Smooth muscle cell (in vitro differentiated cells): ENCODE data around the gene GPALPP1. TPM values are rescaled to one million over a fixed set of nuclear protein-coding genes. Genes with fewer than 3 reads are reported as not detected.

Source experiments
- DNase-seq: peaks from one replicate; lab custom pipeline; 2025; ENCODE audit not compliant: unreplicated experiment; lab: John Stamatoyannopoulos, UW
- H2AFZ ChIP-seq: fragments of 200-600 bp; sonication (generic); 2 replicates; pipeline ENCODE4 v1.6.0; 2016; ENCODE audit warnings: antibody characterized with exemption, low read depth, mild to moderate bottlenecking
- H3F3A ChIP-seq: fragments of 200-600 bp; sonication (generic); 2 replicates; pipeline ENCODE4 v1.6.0; 2017; ENCODE audit warnings: antibody characterized with exemption, low read depth
- H3K27ac ChIP-seq: fragments of 200-600 bp; sonication (generic); 2 replicates; pipeline ENCODE4 v1.5.1; 2016; ENCODE audit warnings: low read depth, mild to moderate bottlenecking
- H3K27me3 ChIP-seq: fragments of 200-600 bp; sonication (generic); 2 replicates; pipeline ENCODE4 v1.6.1; 2016; ENCODE audit warnings: low read depth, mild to moderate bottlenecking
- H3K36me3 ChIP-seq: fragments of 200-600 bp; sonication (generic); 2 replicates; pipeline ENCODE4 v1.5.1; 2016; ENCODE audit warnings: low read depth
- H3K4me1 ChIP-seq: fragments of 200-600 bp; sonication (generic); 2 replicates; pipeline ENCODE4 v1.5.1; 2016; ENCODE audit warnings: low read depth
- H3K4me2 ChIP-seq: fragments of 200-600 bp; sonication (generic); 2 replicates; pipeline ENCODE4 v1.6.0; 2016; ENCODE audit warnings: mild to moderate bottlenecking
- H3K4me3 ChIP-seq: fragments of 200-600 bp; sonication (generic); 2 replicates; pipeline ENCODE4 v1.5.1; 2016; ENCODE audit warnings: mild to moderate bottlenecking
- H3K79me2 ChIP-seq: fragments of 200-600 bp; sonication (generic); 2 replicates; pipeline ENCODE4 v1.6.0; 2016; ENCODE audit warnings: low read depth, mild to moderate bottlenecking
- H3K9ac ChIP-seq: fragments of 200-600 bp; sonication (generic); 2 replicates; pipeline ENCODE4 v1.6.0; 2016; ENCODE audit warnings: low read depth
- H3K9me3 ChIP-seq: fragments of 200-600 bp; sonication (generic); replicated peaks from 2 replicates; pipeline ENCODE4 v1.5.1; 2016; ENCODE audit warnings: low read depth
- H4K20me1 ChIP-seq: fragments of 200-600 bp; sonication (generic); 2 replicates; pipeline ENCODE4 v1.6.0; 2016; ENCODE audit warnings: low read depth
- CTCF ChIP-seq: fragments of 200-600 bp; sonication (generic); IDR thresholded peaks from 2 replicates; pipeline ENCODE4 v1.5.1; 2017; ENCODE audit warnings: borderline replicate concordance, mild to moderate bottlenecking, antibody characterized with exemption; ENCODE audit not compliant: insufficient read depth, poor library complexity, severe bottlenecking
- WGBS: methylation state at CpG from one replicate; pipeline ENCODE4 v1.1.7; 2016; ENCODE audit warnings: low lambda C conversion rate; 5-methylcytosine and 5-hydroxymethylcytosine counted together
- polyA plus RNA-seq: library from polyadenylated mRNA; unstranded; fragments of >200 nt; fragmentation: Nextera tagmentation; extraction: Ambion mirVana; gene quantifications from 2 replicates; pipeline ENCODE4 v1.2.1, GENCODE V29; 2016
- small RNA-seq: library from RNA; depleted of rRNA; stranded (forward); fragments of <200 nt; gene quantifications from one replicate; pipeline ENCODE3, GENCODE V24; 2014
- total RNA-seq: library from RNA; depleted of rRNA; stranded (reverse); fragments of >200 nt; gene quantifications from 2 replicates; pipeline ENCODE4 v1.2.3, GENCODE V29; 2014

The GPALPP1 gene
- total and polyA plus RNA-seq, 2 experiments from 2014 or later = 11.1 to 23.1 TPM

- Histone ChIP-seq H3F3A (no peaks in the 10 kb centered on the region), H3K79me2 (no peaks in the 10 kb centered on the region), H4K20me1 (no peaks in the 10 kb centered on the region), H3K9me3 (no peaks in the 10 kb centered on the region), H3K4me2 (no peak overlapping the region), H3K4me1 (no peaks in the 10 kb centered on the region), H3K27me3 (no peaks in the 10 kb centered on the region), H3K4me3 (no peak overlapping the region), H3K36me3 (no peaks in the 10 kb centered on the region), H2AFZ (no peak overlapping the region), H3K9ac (no peak overlapping the region), H3K27ac (no peak overlapping the region)
- no peak for TF ChIP-seq CTCF
- WGBS = 93% methylated on average over 6 of the region's 6 CpGs
- DNase-seq = no peak
These were observed 85.4 kb downstream of the GPALPP1 start for GRCh38 chr13:45074721-45075120.

DNA sequence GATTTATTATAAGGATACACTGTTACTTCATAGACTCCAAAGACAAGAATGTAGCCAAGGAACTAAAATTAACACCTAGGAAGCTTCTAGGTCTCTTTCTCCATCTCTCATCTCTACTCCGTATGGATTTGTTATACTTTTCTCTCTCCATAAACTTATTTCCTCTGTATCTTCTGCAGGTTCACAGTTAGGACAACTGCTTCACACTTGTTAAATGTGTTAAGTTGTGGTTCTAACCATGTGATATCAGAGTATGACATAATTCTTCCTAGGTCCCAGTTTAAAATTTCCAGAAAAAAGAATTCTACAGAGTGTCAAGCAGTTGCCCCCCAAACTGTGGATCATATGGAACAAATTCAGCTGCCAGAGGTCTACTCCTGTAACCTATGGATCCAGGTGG, 88.7 kb downstream of the GPALPP1 start:
- no peaks in the 10 kb centered on the region for H3K79me2 ChIP-seq
- H3K4me1 ChIP-seq = no peaks in the 10 kb centered on the region
- WGBS = 94% methylated on average over 1 of the region's 1 CpG
- H3K4me2 ChIP-seq = no peak overlapping the region
- TF ChIP-seq CTCF = no peak
- no peak overlapping the region for H3K4me3 ChIP-seq
- no peaks in the 10 kb centered on the region for H3K36me3 ChIP-seq
- no peaks in the 10 kb centered on the region for H3K27me3 ChIP-seq
- H3K27ac ChIP-seq = no peak overlapping the region
- no peaks in the 10 kb centered on the region for H3F3A ChIP-seq
- H3K9me3 ChIP-seq = no peaks in the 10 kb centered on the region
- H3K9ac ChIP-seq = no peak overlapping the region
- no peak overlapping the region for H2AFZ ChIP-seq
- no peak for DNase-seq
- no peaks in the 10 kb centered on the region for H4K20me1 ChIP-seq

Small RNA genes lying within 50 kb of the gene (small RNA-seq; reads per million reads assigned to genes)
- gene RN7SL49P = 1.2 reads per million, percentile 34 among the genes with 10 or more reads in this experiment

Other genes with a start within 250 kb of the GPALPP1 start
- gene NUFIP1, start 67 bp upstream of the GPALPP1 start, total RNA-seq = 3.8 and 4.2 TPM in 2 replicates
- 4.5 and 5.2 TPM in 2 replicates for gene NUFIP1, start 67 bp upstream of the GPALPP1 start, polyA plus RNA-seq
- gene GTF2F2, start 131.0 kb downstream of the GPALPP1 start, total RNA-seq = 25.3 and 28.1 TPM in 2 replicates
- 11.2 and 14.6 TPM in 2 replicates for gene GTF2F2, start 131.0 kb downstream of the GPALPP1 start, polyA plus RNA-seq
- gene KCTD4, start 211.5 kb downstream of the GPALPP1 start, total RNA-seq = not detected in 2 replicates
- 0.46 TPM in 1 of 2 replicates, not detected in the other for gene KCTD4, start 211.5 kb downstream of the GPALPP1 start, polyA plus RNA-seq